NCI-H526 (cell line): Measurements from ENCODE around the gene KLHL29.
A peak's percentile ranks its signal among the peaks of the same experiment; 100 is the strongest.

Experiments
- DNase-seq, 2 experiments: peaks; one replicate each; lab custom pipeline; 2025; lab: John Stamatoyannopoulos, UW

KLHL29 gene

GRCh38 chr2:23683001-23683400 is 298.0 kb downstream of the KLHL29 start:
- DNase-seq = no peak

- DNase-seq = no peak
Measured at GRCh38 chr2:23684395-23685176, 299.6 kb downstream of the KLHL29 start.

- DNase-seq = no peak
Measured at GRCh38 chr2:23685181-23685580, 300.2 kb downstream of the KLHL29 start.

- no peak for DNase-seq
Measured at GRCh38 chr2:23685706-23686105, 300.7 kb downstream of the KLHL29 start.

- DNase-seq = no peak
Measured at GRCh38 chr2:23686405-23687029, 301.5 kb downstream of the KLHL29 start.

- DNase-seq = no peak
Measured at GRCh38 chr2:23687214-23687613, 302.2 kb downstream of the KLHL29 start.

- no peak for DNase-seq
Measured at GRCh38 chr2:23687713-23688112, 302.7 kb downstream of the KLHL29 start.

- no peak for DNase-seq
Measured at GRCh38 chr2:23688486-23689130, 303.6 kb downstream of the KLHL29 start.

- DNase-seq = no peak
Measured at GRCh38 chr2:23689131-23689700, 304.2 kb downstream of the KLHL29 start.

- DNase-seq = no peak
Measured at GRCh38 chr2:23689891-23690290, 304.9 kb downstream of the KLHL29 start.

- no peak for DNase-seq
Measured at GRCh38 chr2:23690421-23691105, 305.6 kb downstream of the KLHL29 start.

GRCh38 chr2:23691106-23691470 is 306.1 kb downstream of the KLHL29 start:
- DNase-seq = peak; percentile 56 to 78

- no peak for DNase-seq
Measured at GRCh38 chr2:23691565-23691964, 306.6 kb downstream of the KLHL29 start.

GRCh38 chr2:23692263-23692662 is 307.3 kb downstream of the KLHL29 start:
- DNase-seq = no peak

GRCh38 chr2:23692851-23693605 is 308.0 kb downstream of the KLHL29 start:
- no peak for DNase-seq

GRCh38 chr2:23693606-23693951 is 308.6 kb downstream of the KLHL29 start:
- no peak for DNase-seq

- no peak for DNase-seq
Measured at GRCh38 chr2:23694058-23695045, 309.4 kb downstream of the KLHL29 start.

- no peak for DNase-seq
Measured at GRCh38 chr2:23695214-23695889, 310.4 kb downstream of the KLHL29 start.

- DNase-seq = no peak
Measured at GRCh38 chr2:23695890-23696751, 311.1 kb downstream of the KLHL29 start.
